HG02970 (cell line): ENCODE data around the gene ACSF2.
"Not testable (repeated sequence)": the region's sequence is repeated elsewhere in the genome, so short reads cannot be mapped to it uniquely, and the experiment has no call there.

Experiments
- ATAC-seq: cut with Tn5 transposase; IDR thresholded peaks from one replicate; pipeline ENCODE4 v1.9.1; 2021; ENCODE audit warnings: mild to moderate bottlenecking, moderate library complexity, moderate number of reproducible peaks; ENCODE audit not compliant: unreplicated experiment, low FRiP score

ACSF2 gene

GRCh38 chr17:50460831-50461526 lies 35.0 kb downstream of the ACSF2 start:
- no peak for ATAC-seq

GRCh38 chr17:50461550-50462132 lies 35.6 kb downstream of the ACSF2 start:
- ATAC-seq: no peak

GRCh38 chr17:50462446-50462845 lies 36.4 kb downstream of the ACSF2 start:
- no peak for ATAC-seq

- no peak for ATAC-seq
Observed at GRCh38 chr17:50464121-50464520, 38.1 kb downstream of the ACSF2 start.

GRCh38 chr17:50464736-50465135 lies 38.7 kb downstream of the ACSF2 start:
- no peak for ATAC-seq

- ATAC-seq: no peak
Observed at GRCh38 chr17:50465171-50465570, 39.2 kb downstream of the ACSF2 start.

- ATAC-seq: no peak
Observed at GRCh38 chr17:50465635-50466034, 39.6 kb downstream of the ACSF2 start.

GRCh38 chr17:50466371-50467113 lies 40.5 kb downstream of the ACSF2 start:
- ATAC-seq: no peak

GRCh38 chr17:50467114-50467854 lies 41.3 kb downstream of the ACSF2 start:
- ATAC-seq: no peak

GRCh38 chr17:50467855-50468303 lies 41.9 kb downstream of the ACSF2 start:
- ATAC-seq: no peak

GRCh38 chr17:50468304-50469207 lies 42.5 kb downstream of the ACSF2 start, which contains the start of gene CHAD:
Gene CHAD, minus strand, starts transcription at chr17:50468880. Its CDS starts 67 bp downstream, at chr17:50468813.
- no peak for ATAC-seq

GRCh38 chr17:50469208-50469605 lies 43.2 kb downstream of the ACSF2 start:
- no peak for ATAC-seq

GRCh38 chr17:50469671-50470305 lies 43.8 kb downstream of the ACSF2 start:
- no peak for ATAC-seq

- no peak for ATAC-seq
Observed at GRCh38 chr17:50470426-50470825, 44.4 kb downstream of the ACSF2 start.

- no peak for ATAC-seq
Observed at GRCh38 chr17:50471009-50471905, 45.2 kb downstream of the ACSF2 start.

GRCh38 chr17:50472286-50472685 lies 46.3 kb downstream of the ACSF2 start:
- ATAC-seq: no peak

GRCh38 chr17:50472761-50473161 lies 46.7 kb downstream of the ACSF2 start:
- not testable (repeated sequence) for ATAC-seq

GRCh38 chr17:50473901-50474300 lies 47.9 kb downstream of the ACSF2 start:
- ATAC-seq: no peak
